Trophoblast cell (in vitro differentiated cells and primary cell): ENCODE measurements around the gene LMNB1.
"Not testable (repeated sequence)": the region's sequence is repeated elsewhere in the genome, so short reads cannot be mapped to it uniquely, and the experiment has no call there.

Experiments
- DNase-seq, 2 donors: peaks; one replicate each; pipeline ENCODE4 v3.0.0-alpha.2; 2016
- H2AFZ ChIP-seq: 2 replicates; pipeline ENCODE4 v1.6.1; 2013; ENCODE audit warnings: low read length, moderate library complexity, mild to moderate bottlenecking; ENCODE audit not compliant: insufficient read depth, poor library complexity
- H2AK5ac ChIP-seq: 2 replicates; pipeline ENCODE4 v1.6.1; 2013; ENCODE audit warnings: mild to moderate bottlenecking, low read length
- H2BK120ac ChIP-seq: 2 replicates; pipeline ENCODE4 v1.6.1; 2013; ENCODE audit warnings: low read length, mild to moderate bottlenecking, moderate library complexity; ENCODE audit not compliant: insufficient read depth, poor library complexity
- H2BK12ac ChIP-seq: 2 replicates; pipeline ENCODE4 v1.6.1; 2013; ENCODE audit warnings: mild to moderate bottlenecking, low read length, moderate library complexity
- H2BK5ac ChIP-seq: 2 replicates; pipeline ENCODE4 v1.6.1; 2013; ENCODE audit warnings: low read length, low read depth, moderate library complexity, mild to moderate bottlenecking; ENCODE audit not compliant: poor library complexity
- H3K14ac ChIP-seq: 2 replicates; pipeline ENCODE4 v1.6.1; 2013; ENCODE audit warnings: mild to moderate bottlenecking, low read length
- H3K18ac ChIP-seq: 2 replicates; pipeline ENCODE4 v1.6.1; 2013; ENCODE audit warnings: mild to moderate bottlenecking, low read length
- H3K23ac ChIP-seq: 2 replicates; pipeline ENCODE4 v1.6.1; 2013; ENCODE audit warnings: low read length
- H3K27ac ChIP-seq: 2 replicates; pipeline ENCODE4 v1.5.1; 2013; ENCODE audit warnings: low read depth, mild to moderate bottlenecking, inconsistent platforms, low read length, moderate library complexity
- H3K27me3 ChIP-seq: 2 replicates; pipeline ENCODE4 v1.6.1; 2013; ENCODE audit warnings: inconsistent platforms, mild to moderate bottlenecking, low read length, moderate library complexity; ENCODE audit not compliant: insufficient read depth
- H3K36me3 ChIP-seq, 2 experiments: 1 replicate in 1 of 2; 2 replicates in 1 of 2; pipeline ENCODE4 v1.6.1; 2013; ENCODE audit warnings: low read length in 2 of 2, mild to moderate bottlenecking in 2 of 2, moderate library complexity in 1 of 2; ENCODE audit not compliant: insufficient read depth in 2 of 2, control insufficient read depth in 1 of 2
- H3K4ac ChIP-seq: 2 replicates; pipeline ENCODE4 v1.6.1; 2013; ENCODE audit warnings: low read depth, mild to moderate bottlenecking, low read length, moderate library complexity
- H3K4me1 ChIP-seq, 2 experiments: 1 replicate in 1 of 2; 2 replicates in 1 of 2; pipeline ENCODE4 v1.6.1; 2013; ENCODE audit warnings: low read length in 2 of 2, mild to moderate bottlenecking in 2 of 2, moderate library complexity in 1 of 2; ENCODE audit not compliant: insufficient read depth in 2 of 2, control insufficient read depth in 1 of 2
- H3K4me2 ChIP-seq: 2 replicates; pipeline ENCODE4 v1.6.1; 2013; ENCODE audit warnings: inconsistent platforms, mild to moderate bottlenecking, low read length, moderate library complexity
- H3K4me3 ChIP-seq: 2 replicates; pipeline ENCODE4 v1.5.1; 2013; ENCODE audit warnings: mild to moderate bottlenecking, low read depth, low read length, inconsistent platforms
- H3K79me1 ChIP-seq: one replicate; pipeline ENCODE4 v1.6.1; 2013; ENCODE audit warnings: low read length
- H3K79me2 ChIP-seq: 2 replicates; pipeline ENCODE4 v1.6.1; 2013; ENCODE audit warnings: low read length, mild to moderate bottlenecking; ENCODE audit not compliant: control insufficient read depth, insufficient read depth, poor library complexity
- H3K9ac ChIP-seq: 2 replicates; pipeline ENCODE4 v1.6.1; 2013; ENCODE audit warnings: mild to moderate bottlenecking, low read length
- H3K9me3 ChIP-seq: 2 replicates; pipeline ENCODE4 v1.6.1; 2013; ENCODE audit warnings: low read depth, mild to moderate bottlenecking, control low read depth, inconsistent platforms, low read length; ENCODE audit not compliant: insufficient read depth
- H4K12ac ChIP-seq: 2 replicates; pipeline ENCODE4 v1.6.1; 2013; ENCODE audit warnings: low read depth, mild to moderate bottlenecking, low read length, moderate library complexity
- H4K8ac ChIP-seq: 2 replicates; pipeline ENCODE4 v1.6.1; 2013; ENCODE audit warnings: low read depth, mild to moderate bottlenecking, low read length, moderate library complexity
- H4K91ac ChIP-seq: one replicate; pipeline ENCODE4 v1.6.1; 2013; ENCODE audit warnings: low read depth, mild to moderate bottlenecking, low read length, moderate library complexity
- WGBS: extraction: QIAGEN DNeasy Blood & Tissue Kit; methylation state at CpG from one replicate; pipeline ENCODE4 v1.1.7; 2013; ENCODE audit warnings: missing lambda C conversion rate; ENCODE audit not compliant: insufficient read length, insufficient coverage; ENCODE audit errors: extremely low coverage; 5-methylcytosine and 5-hydroxymethylcytosine counted together

LMNB1 gene

GRCh38 chr5:126793648-126794047 lies 16.7 kb downstream of the LMNB1 start:
- peaks cover 21% of the 10 kb centered on the region for H3K79me2 ChIP-seq
- not testable (repeated sequence) for H3K14ac ChIP-seq, H2AFZ ChIP-seq, H3K79me1 ChIP-seq, H3K36me3 ChIP-seq, H4K91ac ChIP-seq, H3K9ac ChIP-seq, H3K23ac ChIP-seq, H2BK120ac ChIP-seq, H3K9me3 ChIP-seq, H3K4me1 ChIP-seq, H3K4me2 ChIP-seq, H2AK5ac ChIP-seq, H4K12ac ChIP-seq, H3K27me3 ChIP-seq, H3K27ac ChIP-seq, DNase-seq, H2BK5ac ChIP-seq, H3K18ac ChIP-seq, H4K8ac ChIP-seq, H3K4me3 ChIP-seq, H2BK12ac ChIP-seq
- H3K4ac ChIP-seq = peak overlapping the region; percentile 77
- WGBS = no CpG with 5 or more reads among the region's 9 CpGs

- Histone ChIP-seq H3K9ac (no peak overlapping the region), H3K4ac (peak overlapping the region; percentile 77), H3K36me3 (peaks cover 0 to 1% of the 10 kb centered on the region in 2 experiments), H3K14ac (no peak overlapping the region), H3K9me3 (no peaks in the 10 kb centered on the region), H3K27me3 (no peaks in the 10 kb centered on the region), H3K4me1 (no peaks in the 10 kb centered on the region), H2BK5ac (no peak overlapping the region), H3K4me3 (no peak overlapping the region), H3K4me2 (no peak overlapping the region), H2AK5ac (no peak overlapping the region), H2BK120ac (no peak overlapping the region), H3K79me2 (peaks cover 19% of the 10 kb centered on the region), H2AFZ (no peak overlapping the region), H3K18ac (no peak overlapping the region), H4K12ac (no peak overlapping the region), H2BK12ac (no peak overlapping the region), H3K27ac (no peak overlapping the region), H4K8ac (no peak overlapping the region), H3K23ac (peak overlapping the region; percentile 7), H3K79me1 (no peaks in the 10 kb centered on the region), H4K91ac (no peak overlapping the region)
- DNase-seq = no peak
- no CpG with 5 or more reads among the region's 6 CpGs for WGBS
These were observed 17.4 kb downstream of the LMNB1 start for GRCh38 chr5:126794157-126794828.

- no peaks in the 10 kb centered on the region for H3K79me1 ChIP-seq
- peaks cover 16% of the 10 kb centered on the region for H3K79me2 ChIP-seq
- H2AK5ac ChIP-seq = no peak overlapping the region
- H3K27me3 ChIP-seq = no peaks in the 10 kb centered on the region
- H2AFZ ChIP-seq = no peak overlapping the region
- H3K23ac ChIP-seq = no peak overlapping the region
- H3K4me1 ChIP-seq = no peaks in the 10 kb centered on the region
- no peak overlapping the region for H3K9ac ChIP-seq
- H3K4me3 ChIP-seq = no peak overlapping the region
- no peak overlapping the region for H4K8ac ChIP-seq
- H4K12ac ChIP-seq = no peak overlapping the region
- no peak overlapping the region for H4K91ac ChIP-seq
- WGBS = no CpG with 5 or more reads among the region's 1 CpG
- no peak overlapping the region for H3K4me2 ChIP-seq
- H3K4ac ChIP-seq = peak overlapping the region; percentile 48
- no peaks in the 10 kb centered on the region for H3K9me3 ChIP-seq
- no peak overlapping the region for H3K27ac ChIP-seq
- H2BK120ac ChIP-seq = no peak overlapping the region
- H3K18ac ChIP-seq = no peak overlapping the region
- no peak overlapping the region for H2BK5ac ChIP-seq
- peaks cover 2 to 5% of the 10 kb centered on the region in 2 experiments for H3K36me3 ChIP-seq
- no peak overlapping the region for H2BK12ac ChIP-seq
- H3K14ac ChIP-seq = no peak overlapping the region
- DNase-seq = no peak
These were observed 22.8 kb downstream of the LMNB1 start for GRCh38 chr5:126799780-126800179.

- DNase-seq = no peak
- Histone ChIP-seq H3K9ac (no peak overlapping the region), H3K18ac (no peak overlapping the region), H2BK5ac (no peak overlapping the region), H2BK12ac (no peak overlapping the region), H4K8ac (no peak overlapping the region), H3K9me3 (no peaks in the 10 kb centered on the region), H3K27ac (no peak overlapping the region), H3K4me2 (no peak overlapping the region), H4K91ac (no peak overlapping the region), H3K79me1 (no peaks in the 10 kb centered on the region), H3K4ac (no peak overlapping the region), H3K4me3 (no peak overlapping the region), H2AK5ac (no peak overlapping the region), H2BK120ac (no peak overlapping the region), H3K14ac (no peak overlapping the region), H3K23ac (no peak overlapping the region), H4K12ac (no peak overlapping the region), H3K36me3 (peaks cover 9 to 11% of the 10 kb centered on the region in 2 experiments), H3K27me3 (no peaks in the 10 kb centered on the region), H3K4me1 (no peaks in the 10 kb centered on the region), H2AFZ (no peak overlapping the region), H3K79me2 (peaks cover 12% of the 10 kb centered on the region)
- WGBS = no CpG with 5 or more reads among the region's 4 CpGs
These were observed 24.4 kb downstream of the LMNB1 start for GRCh38 chr5:126801174-126801991.
